GM12878 (cell line): ENCODE results near the gene SNAI3. TPM values are rescaled to one million over a fixed set of nuclear protein-coding genes. Genes with fewer than 3 reads are reported as not detected.

Experiments
- ATAC-seq: fragments of 200-7000 bp; cut with Tn5 transposase; 3 replicates; pipeline ENCODE4 v1.9.1; 2020; ENCODE audit warnings: mild to moderate bottlenecking, moderate library complexity
- BruUV-seq: library from RNA; stranded (reverse); fragments of 400-500 nt; replicated peaks from 2 replicates; lab custom pipeline; 2021; lab: Mats Ljungman, UMichigan
- CTCF ChIA-PET: fragments of 300-600 bp; sonication (Branson Sonifier 250); formaldehyde crosslinking; extraction: SDS; loops from one replicate; lab custom pipeline; 2021; ENCODE audit warnings: inconsistent platforms; lab: Yijun Ruan, JAX
- POLR2A ChIA-PET: fragments of 350-600 bp; formaldehyde crosslinking; extraction: SDS; loops from one replicate; lab custom pipeline; 2021; ENCODE audit warnings: inconsistent platforms; lab: Charles Lee
- RAD21 ChIA-PET: fragments of 300-600 bp; sonication (Branson Sonifier 250); formaldehyde crosslinking; loops from one replicate; lab custom pipeline; 2023; ENCODE audit warnings: antibody characterized with exemption; ENCODE audit not compliant: unreplicated experiment; lab: Charles Lee
- SMC1A ChIA-PET: fragments of 300-600 bp; sonication (Branson Sonifier 250); formaldehyde crosslinking; loops from one replicate; lab custom pipeline; 2023; ENCODE audit not compliant: unreplicated experiment, uncharacterized antibody; lab: Charles Lee
- DNase-seq: peaks from one replicate; pipeline ENCODE4 v3.0.0-alpha.2; 2011; ENCODE audit warnings: low read depth, low spot score
- FAIRE-seq: peaks from 3 replicates; lab custom pipeline; 2011; peaks lifted over from hg19 to GRCh38; lab: Jason Lieb, UNC
- H2AFZ ChIP-seq: 2 replicates; pipeline ENCODE4 v1.6.0; 2011; ENCODE audit warnings: low read depth, low read length, control low read depth; ENCODE audit not compliant: control insufficient read depth
- H3K27ac ChIP-seq: 2 replicates; pipeline ENCODE4 v1.5.1; 2011; ENCODE audit warnings: control low read depth; ENCODE audit not compliant: control insufficient read depth, insufficient read depth
- H3K27me3 ChIP-seq, 2 experiments: replicated peaks in 1 of 2; 2 replicates each; pipeline versions ENCODE4 v1.6.0 to v1.6.1; 2011; ENCODE audit warnings: low read length in 1 of 2; ENCODE audit not compliant: control insufficient read depth in 2 of 2, insufficient read depth in 2 of 2
- H3K36me3 ChIP-seq, 2 experiments: 2 replicates each; pipeline ENCODE4 v1.5.1; 2011; ENCODE audit warnings: low read length in 1 of 2; ENCODE audit not compliant: control insufficient read depth in 2 of 2, insufficient read depth in 2 of 2
- H3K4me1 ChIP-seq: 2 replicates; pipeline ENCODE4 v1.6.1; 2011; ENCODE audit warnings: mild to moderate bottlenecking, low read length, moderate library complexity, mixed read lengths; ENCODE audit not compliant: control insufficient read depth, insufficient read depth
- H3K4me2 ChIP-seq: 2 replicates; pipeline ENCODE4 v1.6.0; 2011; ENCODE audit warnings: control low read depth; ENCODE audit not compliant: control insufficient read depth, insufficient read depth
- H3K4me3 ChIP-seq: fragments of 200-600 bp; sonication (generic); 2 replicates; pipeline ENCODE4 v1.5.1; 2016
- H3K79me2 ChIP-seq: 2 replicates; pipeline ENCODE4 v1.6.0; 2011; ENCODE audit warnings: low read length; ENCODE audit not compliant: control insufficient read depth, insufficient read depth
- H3K9ac ChIP-seq: 2 replicates; pipeline ENCODE4 v1.8.0; 2011; ENCODE audit warnings: low read length, control low read depth, mixed read lengths; ENCODE audit not compliant: control insufficient read depth, insufficient read depth
- H3K9me3 ChIP-seq: replicated peaks from 3 replicates; pipeline ENCODE4 v1.5.1; 2011; ENCODE audit warnings: mild to moderate bottlenecking, low read length; ENCODE audit not compliant: control insufficient read depth, insufficient read depth
- H4K20me1 ChIP-seq: 2 replicates; pipeline ENCODE4 v1.6.0; 2011; ENCODE audit not compliant: control insufficient read depth, insufficient read depth
- ATF7 ChIP-seq: fragments of 450-650 bp; IDR thresholded peaks from 2 replicates; pipeline ENCODE4 v1.6.1; 2016; ENCODE audit warnings: low read depth, mild to moderate bottlenecking
- BACH1 ChIP-seq: fragments of 450-650 bp; IDR thresholded peaks from 2 replicates; pipeline ENCODE4 v1.6.1; 2017; ENCODE audit warnings: mild to moderate bottlenecking, borderline replicate concordance
- BHLHE40 ChIP-seq, 2 experiments: fragments of 450-650 bp in 1 of 2; IDR thresholded peaks; 2 replicates each; pipeline ENCODE4 v1.6.1; 2011 to 2017; ENCODE audit warnings: low read depth in 2 of 2, borderline replicate concordance in 1 of 2, improper control_type of control experiment in 1 of 2, low read length in 1 of 2, mild to moderate bottlenecking in 1 of 2
- CBX3 ChIP-seq: fragments of 200-600 bp; sonication (generic); IDR thresholded peaks from 2 replicates; pipeline ENCODE4 v1.6.1; 2016; ENCODE audit warnings: low read depth, borderline replicate concordance
- CHD1 ChIP-seq: IDR thresholded peaks from 2 replicates; pipeline ENCODE4 v1.6.1; 2012; ENCODE audit warnings: low read depth, low read length, improper control_type of control experiment
- CHD4 ChIP-seq: fragments of 200-600 bp; sonication (generic); IDR thresholded peaks from 2 replicates; pipeline ENCODE4 v1.6.1; 2016; ENCODE audit warnings: mild to moderate bottlenecking
- KLF5 ChIP-seq: fragments of 450-650 bp; IDR thresholded peaks from 2 replicates; pipeline ENCODE4 v1.6.1; 2014; ENCODE audit warnings: mild to moderate bottlenecking; ENCODE audit not compliant: partially characterized antibody
- PBX3 ChIP-seq: IDR thresholded peaks from 2 replicates; pipeline ENCODE4 v1.6.1; 2011; ENCODE audit warnings: mild to moderate bottlenecking, low read depth, low read length, moderate library complexity; ENCODE audit not compliant: insufficient replicate concordance
- SUZ12 ChIP-seq: fragments of 200-600 bp; sonication (generic); IDR thresholded peaks from one replicate; pipeline ENCODE4 v1.6.1; 2018; ENCODE audit warnings: antibody characterized with exemption, mild to moderate bottlenecking; ENCODE audit not compliant: unreplicated experiment
- ZZZ3 ChIP-seq: IDR thresholded peaks from 2 replicates; pipeline ENCODE4 v1.6.1; 2011; ENCODE audit warnings: low read depth; ENCODE audit not compliant: control insufficient read depth, insufficient read length
- WGBS: methylation state at CpG from one replicate; pipeline ENCODE4 v1.1.6; 2016; ENCODE audit warnings: low lambda C conversion rate; ENCODE audit not compliant: insufficient replicate concordance, insufficient coverage; ENCODE audit errors: missing lambda C conversion rate; 5-methylcytosine and 5-hydroxymethylcytosine counted together
- in situ Hi-C: fragments of 300-500 bp; cut with MboI; formaldehyde crosslinking; loops from 9 replicates; pipeline ENCODE4 v1.14.3; 2018; ENCODE audit warnings: mixed read lengths
- intact Hi-C: fragments of 100-400 bp; cut with micrococcal nuclease; formaldehyde crosslinking; loops from one replicate; pipeline ENCODE4 v1.14.2; 2022; ENCODE audit not compliant: unreplicated experiment
- polyA plus RNA-seq, 11 experiments: library from polyadenylated mRNA; depleted of rRNA in 4 of 11; unstranded in 6 of 11; stranded (reverse) in 5 of 11; fragments of >200 nt; fragmentation: Nextera tagmentation in 4 of 11; fragmentation: Illumina TruSeq in 1 of 11; extraction: Ambion mirVana in 4 of 11; extraction: Trizol in 1 of 11; gene quantifications; 1 replicate in 1 of 11; 2 replicates in 10 of 11; pipeline versions ENCODE4 v1.2.1 to v1.2.3, GENCODE V29; 2011 to 2016; ENCODE audit warnings: inconsistent platforms in 2 of 11, missing spikeins in 2 of 11, low read depth in 1 of 11
- total RNA-seq, 4 experiments: library from RNA; depleted of rRNA in 3 of 4; stranded (reverse); fragments of >200 nt in 3 of 4; fragmentation: Illumina TruSeq in 1 of 4; extraction: Trizol in 1 of 4; gene quantifications; 2 replicates each; pipeline versions ENCODE4 v1.2.1 to v1.2.3, GENCODE V29; 2013 to 2021
- TF ChIP-seq, protein P1 (sequence below): fragments of 450-650 bp; IDR thresholded peaks from 2 replicates; pipeline ENCODE4 v1.6.1; 2017; ENCODE audit warnings: mild to moderate bottlenecking, moderate library complexity
- TF ChIP-seq, protein P2 (sequence below): fragments of 450-650 bp; IDR thresholded peaks from 2 replicates; pipeline ENCODE4 v1.6.1; 2016; ENCODE audit warnings: mild to moderate bottlenecking, moderate library complexity, borderline replicate concordance

The SNAI3 gene
- total and polyA plus RNA-seq, 10 of the 15 experiments (the other 5 are each of a cell fraction or from before 2014, with no cell fraction given): 0.21 to 7.4 (median 3.0) TPM

- peak; percentile 84 for FAIRE-seq
- RAD21 ChIA-PET: interaction anchor here (1.1 to 1.6 kb wide), 4 partner anchors 23 to 108 kb away, joined by 3 to 9 read pairs (median 4); partner anchors contain the start of genes APRT and PIEZO1
- TF ChIP-seq ZZZ3 (no peak), PBX3 (peak; percentile 3), CHD4 (no peak), SUZ12 (no peak), CHD1 (no peak), KLF5 (peak; percentile 10), CBX3 (no peak), BACH1 (peak; percentile 86; the same call in 1 of the 2 replicates), ATF7 (no peak), BHLHE40 (IDR thresholded peaks at IDR 0.05; ENCODE audit: borderline replicate concordance in 1 of 2, low read depth in 2 of 2, low read length in 1 of 2) (peak in 1 of 2 experiments; percentile 69; a peak in 2 of 4 replicates)
- TF ChIP-seq, protein P1, sequence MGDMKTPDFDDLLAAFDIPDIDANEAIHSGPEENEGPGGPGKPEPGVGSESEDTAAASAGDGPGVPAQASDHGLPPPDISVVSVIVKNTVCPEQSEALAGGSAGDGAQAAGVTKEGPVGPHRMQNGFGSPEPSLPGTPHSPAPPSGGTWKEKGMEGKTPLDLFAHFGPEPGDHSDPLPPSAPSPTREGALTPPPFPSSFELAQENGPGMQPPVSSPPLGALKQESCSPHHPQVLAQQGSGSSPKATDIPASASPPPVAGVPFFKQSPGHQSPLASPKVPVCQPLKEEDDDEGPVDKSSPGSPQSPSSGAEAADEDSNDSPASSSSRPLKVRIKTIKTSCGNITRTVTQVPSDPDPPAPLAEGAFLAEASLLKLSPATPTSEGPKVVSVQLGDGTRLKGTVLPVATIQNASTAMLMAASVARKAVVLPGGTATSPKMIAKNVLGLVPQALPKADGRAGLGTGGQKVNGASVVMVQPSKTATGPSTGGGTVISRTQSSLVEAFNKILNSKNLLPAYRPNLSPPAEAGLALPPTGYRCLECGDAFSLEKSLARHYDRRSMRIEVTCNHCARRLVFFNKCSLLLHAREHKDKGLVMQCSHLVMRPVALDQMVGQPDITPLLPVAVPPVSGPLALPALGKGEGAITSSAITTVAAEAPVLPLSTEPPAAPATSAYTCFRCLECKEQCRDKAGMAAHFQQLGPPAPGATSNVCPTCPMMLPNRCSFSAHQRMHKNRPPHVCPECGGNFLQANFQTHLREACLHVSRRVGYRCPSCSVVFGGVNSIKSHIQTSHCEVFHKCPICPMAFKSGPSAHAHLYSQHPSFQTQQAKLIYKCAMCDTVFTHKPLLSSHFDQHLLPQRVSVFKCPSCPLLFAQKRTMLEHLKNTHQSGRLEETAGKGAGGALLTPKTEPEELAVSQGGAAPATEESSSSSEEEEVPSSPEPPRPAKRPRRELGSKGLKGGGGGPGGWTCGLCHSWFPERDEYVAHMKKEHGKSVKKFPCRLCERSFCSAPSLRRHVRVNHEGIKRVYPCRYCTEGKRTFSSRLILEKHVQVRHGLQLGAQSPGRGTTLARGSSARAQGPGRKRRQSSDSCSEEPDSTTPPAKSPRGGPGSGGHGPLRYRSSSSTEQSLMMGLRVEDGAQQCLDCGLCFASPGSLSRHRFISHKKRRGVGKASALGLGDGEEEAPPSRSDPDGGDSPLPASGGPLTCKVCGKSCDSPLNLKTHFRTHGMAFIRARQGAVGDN: 0 out of 2 replicates have a peak, but pooled peaks have one; percentile 6
- TF ChIP-seq, protein P2, sequence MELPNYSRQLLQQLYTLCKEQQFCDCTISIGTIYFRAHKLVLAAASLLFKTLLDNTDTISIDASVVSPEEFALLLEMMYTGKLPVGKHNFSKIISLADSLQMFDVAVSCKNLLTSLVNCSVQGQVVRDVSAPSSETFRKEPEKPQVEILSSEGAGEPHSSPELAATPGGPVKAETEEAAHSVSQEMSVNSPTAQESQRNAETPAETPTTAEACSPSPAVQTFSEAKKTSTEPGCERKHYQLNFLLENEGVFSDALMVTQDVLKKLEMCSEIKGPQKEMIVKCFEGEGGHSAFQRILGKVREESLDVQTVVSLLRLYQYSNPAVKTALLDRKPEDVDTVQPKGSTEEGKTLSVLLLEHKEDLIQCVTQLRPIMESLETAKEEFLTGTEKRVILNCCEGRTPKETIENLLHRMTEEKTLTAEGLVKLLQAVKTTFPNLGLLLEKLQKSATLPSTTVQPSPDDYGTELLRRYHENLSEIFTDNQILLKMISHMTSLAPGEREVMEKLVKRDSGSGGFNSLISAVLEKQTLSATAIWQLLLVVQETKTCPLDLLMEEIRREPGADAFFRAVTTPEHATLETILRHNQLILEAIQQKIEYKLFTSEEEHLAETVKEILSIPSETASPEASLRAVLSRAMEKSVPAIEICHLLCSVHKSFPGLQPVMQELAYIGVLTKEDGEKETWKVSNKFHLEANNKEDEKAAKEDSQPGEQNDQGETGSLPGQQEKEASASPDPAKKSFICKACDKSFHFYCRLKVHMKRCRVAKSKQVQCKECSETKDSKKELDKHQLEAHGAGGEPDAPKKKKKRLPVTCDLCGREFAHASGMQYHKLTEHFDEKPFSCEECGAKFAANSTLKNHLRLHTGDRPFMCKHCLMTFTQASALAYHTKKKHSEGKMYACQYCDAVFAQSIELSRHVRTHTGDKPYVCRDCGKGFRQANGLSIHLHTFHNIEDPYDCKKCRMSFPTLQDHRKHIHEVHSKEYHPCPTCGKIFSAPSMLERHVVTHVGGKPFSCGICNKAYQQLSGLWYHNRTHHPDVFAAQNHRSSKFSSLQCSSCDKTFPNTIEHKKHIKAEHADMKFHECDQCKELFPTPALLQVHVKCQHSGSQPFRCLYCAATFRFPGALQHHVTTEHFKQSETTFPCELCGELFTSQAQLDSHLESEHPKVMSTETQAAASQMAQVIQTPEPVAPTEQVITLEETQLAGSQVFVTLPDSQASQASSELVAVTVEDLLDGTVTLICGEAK: no peak
Observed at GRCh38 chr16:88703486-88704309, 17.4 kb upstream of the SNAI3 start.

More at GRCh38 chr16:88703486-88704309, 17.4 kb upstream of the SNAI3 start:
- H2AFZ ChIP-seq: peak overlapping the region; percentile 20; the same call in 1 of the 2 replicates
- H3K4me3 ChIP-seq: peak overlapping the region; percentile 90
- 2% methylated on average over 26 of the region's 26 CpGs for WGBS
- H4K20me1 ChIP-seq: no peaks in the 10 kb centered on the region
- H3K9me3 ChIP-seq: no peaks in the 10 kb centered on the region
- no TSS peak for BruUV-seq
- peaks cover 55% of the 10 kb centered on the region for H3K79me2 ChIP-seq
- H3K36me3 ChIP-seq: peaks cover 0 to 1% of the 10 kb centered on the region in 2 experiments; a peak in 1 of 4 replicates
- SMC1A ChIA-PET: interaction anchor here (1.0 to 2.9 kb wide), 3 partner anchors 23 to 154 kb away, joined by 3 to 13 read pairs (median 3); no protein-coding TSS in a partner anchor
- ATAC-seq (peak; percentile 33), DNase-seq (no peak)
- H3K4me1 ChIP-seq: peaks cover 56% of the 10 kb centered on the region
- peak overlapping the region; percentile 73 for H3K27ac ChIP-seq
- peak overlapping the region; percentile 88 for H3K4me2 ChIP-seq
- in situ Hi-C loops: no loop called here
- POLR2A ChIA-PET: interaction anchor here (0.8 to 1.4 kb wide), 5 partner anchors 16 to 65 kb away, joined by 3 read pairs; no protein-coding TSS in a partner anchor
- CTCF ChIA-PET: interaction anchor here (0.5 to 2.6 kb wide), 5 partner anchors 17 to 91 kb away, joined by 3 to 7 read pairs (median 4); partner anchors contain the start of gene SNAI3
- H3K27me3 ChIP-seq: no peaks in the 10 kb centered on the region
- intact Hi-C loops: no loop called here
- H3K9ac ChIP-seq: peak overlapping the region; percentile 25
